HCT116 (cell line): ENCODE measurements around the gene RAI14. TPM values are rescaled to one million over a fixed set of nuclear protein-coding genes. Genes with fewer than 3 reads are reported as not detected.

ENCODE experiments used
- ATAC-seq: fragments of 200-7000 bp; cut with Tn5 transposase; 2 replicates; pipeline ENCODE4 v1.9.1; 2020; ENCODE audit warnings: mild to moderate bottlenecking, moderate library complexity
- BruUV-seq: library from RNA; stranded (reverse); fragments of 400-500 nt; replicated peaks from 2 replicates; lab custom pipeline; 2021; lab: Mats Ljungman, UMichigan
- CTCF ChIA-PET: fragments of 300-600 bp; sonication (Branson Sonifier 250); formaldehyde crosslinking; loops from one replicate; lab custom pipeline; 2021; ENCODE audit warnings: antibody characterized with exemption; lab: Charles Lee
- POLR2A ChIA-PET: fragments of 300-600, 350-600 bp; sonication (Branson Sonifier 250); formaldehyde crosslinking; loops from one replicate; lab custom pipeline; 2021; ENCODE audit warnings: antibody characterized with exemption; lab: Charles Lee
- RAD21 ChIA-PET, 2 experiments: fragments of 300-600 bp; sonication (Branson Sonifier 250); formaldehyde crosslinking; loops; one replicate each; lab custom pipeline; 2023; ENCODE audit warnings: low total read pairs in 2 of 2; ENCODE audit not compliant: uncharacterized antibody in 2 of 2, unreplicated experiment in 2 of 2, low non-redundant PET in 1 of 2; lab: Charles Lee
- DNase-seq: peaks from one replicate; pipeline ENCODE4 v3.0.0-alpha.2; 2010; ENCODE audit warnings: low read depth, low spot score
- H2AFZ ChIP-seq: fragments of 200-600 bp; shearing (Covaris generic), sonication (generic); 2 replicates; pipeline ENCODE4 v1.6.1; 2017; ENCODE audit warnings: low read depth, mixed run types, mixed read lengths, antibody characterized with exemption, low read length; ENCODE audit not compliant: poor library complexity, severe bottlenecking
- H3K27ac ChIP-seq: 2 replicates; pipeline ENCODE4 v1.5.1; 2012; ENCODE audit warnings: low read depth, low read length
- H3K27me3 ChIP-seq: fragments of 200-600 bp; sonication (generic); 2 replicates; pipeline ENCODE4 v1.6.1; 2016; ENCODE audit warnings: mixed run types, low read length, mixed read lengths; ENCODE audit not compliant: insufficient read depth
- H3K36me3 ChIP-seq, 2 experiments: fragments of 200-500 bp in 1 of 2; fragments of 200-600 bp in 1 of 2; sonication (Bioruptor generic) in 1 of 2; sonication (generic) in 1 of 2; 2 replicates each; pipeline versions ENCODE4 v1.5.1 to v1.6.1; 2014 to 2016; ENCODE audit warnings: low read length in 2 of 2, inconsistent platforms in 1 of 2, mixed read lengths in 1 of 2, mixed run types in 1 of 2; ENCODE audit not compliant: insufficient read depth in 2 of 2, control insufficient read depth in 1 of 2
- H3K4me1 ChIP-seq, 2 experiments: fragments of 200-600 bp in 1 of 2; sonication (generic) in 1 of 2; 2 replicates each; pipeline versions ENCODE4 v1.5.1 to v1.6.1; 2012 to 2017; ENCODE audit warnings: low read length in 2 of 2, inconsistent platforms in 1 of 2, mild to moderate bottlenecking in 1 of 2, mixed read lengths in 1 of 2, mixed run types in 1 of 2, moderate library complexity in 1 of 2; ENCODE audit not compliant: insufficient read depth in 2 of 2, control insufficient read depth in 1 of 2
- H3K4me2 ChIP-seq: fragments of 200-600 bp; sonication (generic); 2 replicates; pipeline ENCODE4 v1.6.1; 2017; ENCODE audit warnings: mixed run types, low read length, mixed read lengths
- H3K4me3 ChIP-seq, 2 experiments: fragments of 200-600 bp in 1 of 2; sonication (generic) in 1 of 2; replicated peaks in 1 of 2; 2 replicates each; pipeline ENCODE4 v1.5.1; 2011 to 2016; ENCODE audit warnings: low read length in 2 of 2, control low read depth in 1 of 2, low read depth in 1 of 2, mild to moderate bottlenecking in 1 of 2, mixed read lengths in 1 of 2, mixed run types in 1 of 2
- H3K79me2 ChIP-seq: fragments of 200-600 bp; sonication (generic); 2 replicates; pipeline ENCODE4 v1.6.1; 2017; ENCODE audit warnings: mild to moderate bottlenecking, mixed run types, low read length, moderate library complexity, mixed read lengths; ENCODE audit not compliant: insufficient read depth
- H3K9ac ChIP-seq: fragments of 200-600 bp; sonication (generic); 2 replicates; pipeline ENCODE4 v1.6.1; 2016; ENCODE audit warnings: low read length, mixed read lengths
- H3K9me2 ChIP-seq: fragments of 200-600 bp; sonication (generic), shearing (Covaris generic); 2 replicates; pipeline ENCODE4 v1.6.1; 2017; ENCODE audit warnings: mixed run types, mild to moderate bottlenecking, moderate library complexity; ENCODE audit not compliant: insufficient read depth
- H3K9me3 ChIP-seq, 2 experiments: fragments of 200-500 bp in 1 of 2; fragments of 200-600 bp in 1 of 2; sonication (Bioruptor generic) in 1 of 2; sonication (generic) in 1 of 2; 2 replicates each; pipeline ENCODE4 v1.6.1; 2014 to 2017; ENCODE audit warnings: low read length in 2 of 2, mixed read lengths in 2 of 2, inconsistent platforms in 1 of 2, low read depth in 1 of 2, mild to moderate bottlenecking in 1 of 2, mixed run types in 1 of 2, moderate library complexity in 1 of 2; ENCODE audit not compliant: control insufficient read depth in 1 of 2, insufficient read depth in 1 of 2
- H4K20me1 ChIP-seq: fragments of 200-600 bp; sonication (generic), shearing (Covaris generic); 2 replicates; pipeline ENCODE4 v1.6.1; 2017; ENCODE audit warnings: mixed run types, mild to moderate bottlenecking, moderate library complexity; ENCODE audit not compliant: insufficient read depth
- CEBPB ChIP-seq: IDR thresholded peaks from 2 replicates; pipeline ENCODE4 v1.6.1; 2012; ENCODE audit warnings: low read depth
- EGR1 ChIP-seq: IDR thresholded peaks from 2 replicates; pipeline ENCODE4 v1.6.1; 2012; ENCODE audit warnings: low read depth
- ELF1 ChIP-seq: IDR thresholded peaks from 2 replicates; pipeline ENCODE4 v1.6.1; 2012; ENCODE audit warnings: low read depth, borderline replicate concordance
- JUND ChIP-seq: IDR thresholded peaks from 2 replicates; pipeline ENCODE4 v1.6.1; 2012
- POLR2A ChIP-seq: IDR thresholded peaks from 2 replicates; pipeline ENCODE4 v1.7.0; 2011; ENCODE audit warnings: borderline replicate concordance; ENCODE audit not compliant: insufficient read depth, insufficient read length; ENCODE audit errors: extremely low read depth
- POLR2AphosphoS5 ChIP-seq: IDR thresholded peaks from 2 replicates; pipeline ENCODE4 v1.6.1; 2011; ENCODE audit warnings: mild to moderate bottlenecking, low read depth, low read length, moderate library complexity
- RAD21 ChIP-seq: IDR thresholded peaks from 2 replicates; pipeline ENCODE4 v1.6.1; 2012; ENCODE audit warnings: low read depth, mild to moderate bottlenecking
- ZFX ChIP-seq: fragments of 450-650 bp; IDR thresholded peaks from 2 replicates; pipeline ENCODE4 v1.6.1; 2017
- ZNF274 ChIP-seq: fragments of 200-500 bp; sonication (Bioruptor generic); IDR thresholded peaks from 2 replicates; pipeline ENCODE4 v1.6.1; 2014; ENCODE audit warnings: mild to moderate bottlenecking, low read depth, low read length, inconsistent platforms
- intact Hi-C: fragments of 100-400 bp; cut with micrococcal nuclease; formaldehyde crosslinking; loops from 2 replicates; pipeline ENCODE4 v1.10.0; 2022
- total RNA-seq: library from RNA; stranded (reverse); gene quantifications from one replicate; pipeline ENCODE4 v1.2.1, GENCODE V29; 2021; ENCODE audit not compliant: unreplicated experiment
- TF ChIP-seq, protein P1 (sequence below), 3 experiments: fragments of 200-600 bp in 1 of 3; sonication (generic) in 1 of 3; IDR thresholded peaks in 2 of 3; conservative IDR thresholded peaks in 1 of 3; 2 replicates each; pipeline ENCODE4 v1.5.1; 2012 to 2017; ENCODE audit warnings: low read depth in 2 of 3, low read length in 2 of 3, antibody characterized with exemption in 1 of 3, borderline replicate concordance in 1 of 3, control low read depth in 1 of 3, mild to moderate bottlenecking in 1 of 3, mixed read lengths in 1 of 3, mixed run types in 1 of 3, moderate library complexity in 1 of 3; ENCODE audit not compliant: insufficient read depth in 1 of 3
- TF ChIP-seq, protein P2 (sequence below): IDR thresholded peaks from 2 replicates; pipeline ENCODE4 v1.6.1; 2012; ENCODE audit warnings: low read depth

The RAI14 gene
- total RNA-seq, 1 experiment from 2014 or later, result 47.9 TPM

DNA sequence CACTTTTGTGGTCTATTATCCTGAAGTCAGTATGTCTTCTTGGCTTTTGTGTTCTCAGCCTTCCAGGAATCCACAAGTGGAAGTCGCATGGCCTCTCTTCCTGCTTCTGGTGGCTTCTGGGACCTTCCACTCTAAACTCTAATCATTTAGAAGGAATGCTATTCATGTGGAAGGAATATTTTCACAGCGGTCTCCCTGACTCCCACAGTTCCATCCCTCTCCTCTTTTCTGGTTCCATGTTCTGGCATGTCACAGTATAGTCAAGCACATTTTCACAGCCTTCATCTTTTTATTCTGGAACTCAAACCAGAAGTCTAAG, 7.3 kb upstream of the RAI14 start:
- Histone ChIP-seq H3K9me3 (no peaks in the 10 kb centered on the region), H3K9ac (no peak overlapping the region), H2AFZ (no peak overlapping the region), H3K4me1 (no peaks in the 10 kb centered on the region), H3K27me3 (no peaks in the 10 kb centered on the region; the same call in 1 of the 2 replicates), H3K27ac (no peak overlapping the region), H3K4me3 (no peak overlapping the region), H3K9me2 (no peaks in the 10 kb centered on the region), H3K4me2 (no peak overlapping the region), H3K36me3 (no peaks in the 10 kb centered on the region), H4K20me1 (no peaks in the 10 kb centered on the region), H3K79me2 (no peaks in the 10 kb centered on the region)
- intact Hi-C loops, result no loop called here
- BruUV-seq, result no TSS peak
- ATAC-seq (no peak), DNase-seq (no peak)
- POLR2A ChIA-PET, result no interaction called here
- RAD21 ChIA-PET, result no interaction called here
- CTCF ChIA-PET, result no interaction called here
- TF ChIP-seq JUND (no peak), POLR2AphosphoS5 (no peak), CEBPB (no peak), ZFX (no peak), POLR2A (no peak), ZNF274 (no peak), ELF1 (no peak), RAD21 (no peak), EGR1 (no peak)
- TF ChIP-seq, protein P1, sequence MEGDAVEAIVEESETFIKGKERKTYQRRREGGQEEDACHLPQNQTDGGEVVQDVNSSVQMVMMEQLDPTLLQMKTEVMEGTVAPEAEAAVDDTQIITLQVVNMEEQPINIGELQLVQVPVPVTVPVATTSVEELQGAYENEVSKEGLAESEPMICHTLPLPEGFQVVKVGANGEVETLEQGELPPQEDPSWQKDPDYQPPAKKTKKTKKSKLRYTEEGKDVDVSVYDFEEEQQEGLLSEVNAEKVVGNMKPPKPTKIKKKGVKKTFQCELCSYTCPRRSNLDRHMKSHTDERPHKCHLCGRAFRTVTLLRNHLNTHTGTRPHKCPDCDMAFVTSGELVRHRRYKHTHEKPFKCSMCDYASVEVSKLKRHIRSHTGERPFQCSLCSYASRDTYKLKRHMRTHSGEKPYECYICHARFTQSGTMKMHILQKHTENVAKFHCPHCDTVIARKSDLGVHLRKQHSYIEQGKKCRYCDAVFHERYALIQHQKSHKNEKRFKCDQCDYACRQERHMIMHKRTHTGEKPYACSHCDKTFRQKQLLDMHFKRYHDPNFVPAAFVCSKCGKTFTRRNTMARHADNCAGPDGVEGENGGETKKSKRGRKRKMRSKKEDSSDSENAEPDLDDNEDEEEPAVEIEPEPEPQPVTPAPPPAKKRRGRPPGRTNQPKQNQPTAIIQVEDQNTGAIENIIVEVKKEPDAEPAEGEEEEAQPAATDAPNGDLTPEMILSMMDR (IDR thresholded peaks at IDR 0.05 in 2 of 3, conservative IDR thresholded peaks at IDR 0.05 in 1 of 3; ENCODE audit: borderline replicate concordance in 1 of 3, insufficient read depth in 1 of 3, low read depth in 2 of 3, low read length in 2 of 3), result no peak
- TF ChIP-seq, protein P2, sequence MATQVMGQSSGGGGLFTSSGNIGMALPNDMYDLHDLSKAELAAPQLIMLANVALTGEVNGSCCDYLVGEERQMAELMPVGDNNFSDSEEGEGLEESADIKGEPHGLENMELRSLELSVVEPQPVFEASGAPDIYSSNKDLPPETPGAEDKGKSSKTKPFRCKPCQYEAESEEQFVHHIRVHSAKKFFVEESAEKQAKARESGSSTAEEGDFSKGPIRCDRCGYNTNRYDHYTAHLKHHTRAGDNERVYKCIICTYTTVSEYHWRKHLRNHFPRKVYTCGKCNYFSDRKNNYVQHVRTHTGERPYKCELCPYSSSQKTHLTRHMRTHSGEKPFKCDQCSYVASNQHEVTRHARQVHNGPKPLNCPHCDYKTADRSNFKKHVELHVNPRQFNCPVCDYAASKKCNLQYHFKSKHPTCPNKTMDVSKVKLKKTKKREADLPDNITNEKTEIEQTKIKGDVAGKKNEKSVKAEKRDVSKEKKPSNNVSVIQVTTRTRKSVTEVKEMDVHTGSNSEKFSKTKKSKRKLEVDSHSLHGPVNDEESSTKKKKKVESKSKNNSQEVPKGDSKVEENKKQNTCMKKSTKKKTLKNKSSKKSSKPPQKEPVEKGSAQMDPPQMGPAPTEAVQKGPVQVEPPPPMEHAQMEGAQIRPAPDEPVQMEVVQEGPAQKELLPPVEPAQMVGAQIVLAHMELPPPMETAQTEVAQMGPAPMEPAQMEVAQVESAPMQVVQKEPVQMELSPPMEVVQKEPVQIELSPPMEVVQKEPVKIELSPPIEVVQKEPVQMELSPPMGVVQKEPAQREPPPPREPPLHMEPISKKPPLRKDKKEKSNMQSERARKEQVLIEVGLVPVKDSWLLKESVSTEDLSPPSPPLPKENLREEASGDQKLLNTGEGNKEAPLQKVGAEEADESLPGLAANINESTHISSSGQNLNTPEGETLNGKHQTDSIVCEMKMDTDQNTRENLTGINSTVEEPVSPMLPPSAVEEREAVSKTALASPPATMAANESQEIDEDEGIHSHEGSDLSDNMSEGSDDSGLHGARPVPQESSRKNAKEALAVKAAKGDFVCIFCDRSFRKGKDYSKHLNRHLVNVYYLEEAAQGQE, result no peak
